Naive B cell (primary cell): ENCODE measurements around the gene BASP1. TPM values are rescaled to one million over a fixed set of nuclear protein-coding genes. Genes with fewer than 3 reads are reported as not detected.

ENCODE experiments used
- ATAC-seq, 2 donors: fragments of 150-1000 bp; cut with Tn5 transposase; 2 replicates each; pipeline ENCODE4 v1.10.0; 2021; ENCODE audit warnings: low read depth in 2 of 2, mild to moderate bottlenecking in 2 of 2, moderate library complexity in 2 of 2
- DNase-seq: peaks from one replicate; pipeline ENCODE4 v3.0.0; 2022
- H3K27ac Mint-ChIP-seq, 6 donors: one replicate each; pipeline ENCODE4 v1.8.0; 2020 to 2022; ENCODE audit warnings: mild to moderate bottlenecking in 6 of 6, mixed read lengths in 6 of 6, moderate library complexity in 5 of 6, inconsistent platforms in 2 of 6
- H3K27me3 Mint-ChIP-seq, 3 donors: one replicate each; pipeline ENCODE4 v1.8.0; 2021 to 2022; ENCODE audit warnings: mixed read lengths in 3 of 3, mild to moderate bottlenecking in 1 of 3
- H3K36me3 Mint-ChIP-seq, 2 donors: one replicate each; pipeline ENCODE4 v1.8.0; 2020 to 2022; ENCODE audit warnings: mixed read lengths in 2 of 2, inconsistent platforms in 1 of 2, mild to moderate bottlenecking in 1 of 2
- H3K4me1 Mint-ChIP-seq, 3 donors: one replicate each; pipeline ENCODE4 v1.8.0; 2020 to 2022; ENCODE audit warnings: mixed read lengths in 3 of 3, inconsistent platforms in 1 of 3, mild to moderate bottlenecking in 1 of 3, moderate library complexity in 1 of 3
- H3K4me3 Mint-ChIP-seq, 8 donors: one replicate each; pipeline ENCODE4 v1.8.0; 2020 to 2022; ENCODE audit warnings: mild to moderate bottlenecking in 8 of 8, mixed read lengths in 8 of 8, moderate library complexity in 8 of 8, inconsistent platforms in 2 of 8
- H3K9me3 Mint-ChIP-seq, 7 donors: one replicate each; pipeline ENCODE4 v1.8.0; 2020 to 2022; ENCODE audit warnings: mixed read lengths in 7 of 7, mild to moderate bottlenecking in 5 of 7, inconsistent platforms in 2 of 7, moderate library complexity in 1 of 7
- polyA plus RNA-seq, 6 donors: library from polyadenylated mRNA; unstranded; fragments of 300-500 nt; fragmentation: Illumina TruSeq; gene quantifications; one replicate each; pipeline ENCODE4 v1.2.3, GENCODE V29; 2021; ENCODE audit warnings: low read depth in 6 of 6

BASP1 gene
- polyA plus RNA-seq, 6 donors from 2014 or later, result 64.4 to 149 (median 82.2) TPM

DNA sequence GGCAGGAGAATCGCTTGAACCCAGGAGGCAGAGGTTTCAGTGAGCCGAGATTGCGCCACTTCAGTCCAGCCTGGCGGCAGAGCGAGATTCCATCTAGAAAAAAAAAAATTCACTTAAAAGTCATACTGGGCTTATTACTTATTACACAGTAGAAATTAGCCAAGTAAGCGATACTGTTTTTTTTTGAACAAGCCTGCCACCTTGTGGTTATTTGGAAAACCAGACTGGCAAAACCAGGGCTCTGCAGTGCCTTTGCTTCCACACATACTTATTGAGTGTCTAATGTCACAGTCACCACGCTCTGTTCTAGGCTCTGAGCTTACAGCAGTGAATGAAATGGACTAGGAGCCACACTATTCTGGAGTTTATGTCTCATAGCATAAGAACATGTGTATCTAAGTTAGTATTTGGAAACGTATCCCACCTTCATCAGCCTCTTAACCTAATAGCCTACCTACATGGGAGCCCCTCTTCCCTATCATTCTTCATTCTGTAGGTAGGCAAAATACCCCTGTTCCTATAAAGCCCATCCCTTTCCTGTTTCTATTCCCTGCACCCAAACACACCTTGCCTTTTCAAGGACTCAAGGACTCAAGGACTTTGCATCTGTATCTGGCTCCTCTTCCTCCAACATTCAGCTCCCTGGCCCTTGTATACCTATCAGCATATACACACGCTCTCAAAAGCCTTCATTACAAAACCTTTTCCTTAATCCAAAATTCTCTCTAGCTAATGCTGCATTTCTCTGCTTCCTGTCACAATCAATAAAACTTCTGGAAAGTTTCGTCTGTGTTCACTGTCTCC lies 13.9 kb upstream of the BASP1 start:
- H3K9me3 Mint-ChIP-seq, result peaks cover 0 to 2% (median under 1%) of the 10 kb centered on the region in 7 donors
- H3K4me1 Mint-ChIP-seq, result no peaks in the 10 kb centered on the region
- peaks cover 6 to 14% (median 11%) of the 10 kb centered on the region in 3 donors for H3K27me3 Mint-ChIP-seq
- DNase-seq, result peak; percentile 38
- H3K27ac Mint-ChIP-seq, result peak overlapping the region in 1 of 6 donors; percentile 46
- H3K4me3 Mint-ChIP-seq, result no peak overlapping the region
- H3K36me3 Mint-ChIP-seq, result peaks cover 0 to 2% of the 10 kb centered on the region in 2 donors
- peak; percentile 34 to 70 for ATAC-seq

GRCh38 chr5:17204133-17204489 lies 13.3 kb upstream of the BASP1 start:
- Mint-ChIP-seq H3K36me3 (no peaks in the 10 kb centered on the region), H3K4me3 (no peak overlapping the region), H3K27me3 (peaks cover 9 to 11% (median 10%) of the 10 kb centered on the region in 3 donors), H3K9me3 (no peaks in the 10 kb centered on the region), H3K27ac (peak overlapping the region in 1 of 6 donors; percentile 5), H3K4me1 (no peaks in the 10 kb centered on the region)
- ATAC-seq (no peak), DNase-seq (no peak)

- no peak overlapping the region for H3K27ac Mint-ChIP-seq
- no peaks in the 10 kb centered on the region for H3K9me3 Mint-ChIP-seq
- no peak for ATAC-seq
- no peak for DNase-seq
- H3K4me1 Mint-ChIP-seq, result no peaks in the 10 kb centered on the region
- H3K27me3 Mint-ChIP-seq, result peaks cover 9 to 11% (median 11%) of the 10 kb centered on the region in 3 donors
- H3K4me3 Mint-ChIP-seq, result no peak overlapping the region
- no peaks in the 10 kb centered on the region for H3K36me3 Mint-ChIP-seq
These were observed 11.4 kb upstream of the BASP1 start for GRCh38 chr5:17206021-17206420.

DNA sequence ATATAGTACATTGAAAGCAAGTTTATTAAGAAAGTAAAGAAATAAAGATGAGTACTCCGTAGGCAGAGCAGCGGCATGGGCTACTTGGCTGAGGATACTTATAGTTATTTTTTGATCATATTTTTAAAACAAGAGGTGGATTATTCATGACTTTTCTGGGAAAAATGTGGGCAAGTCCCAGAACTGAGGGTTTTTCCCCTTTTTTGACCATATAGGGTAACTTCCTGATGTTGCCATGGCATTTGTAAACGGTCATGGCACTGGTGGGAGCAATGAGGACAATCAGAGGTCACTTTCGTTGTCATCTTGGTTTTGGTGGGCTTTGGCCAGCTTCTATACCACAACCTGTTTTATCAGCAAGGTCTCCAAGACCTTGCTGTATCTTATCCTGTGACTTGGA lies 5.2 kb upstream of the BASP1 start:
- H3K4me1 Mint-ChIP-seq, result peaks cover 11 to 25% (median 13%) of the 10 kb centered on the region in 3 donors
- peaks cover 0 to 7% of the 10 kb centered on the region in 2 donors for H3K36me3 Mint-ChIP-seq
- ATAC-seq (no peak), DNase-seq (no peak)
- no peak overlapping the region for H3K4me3 Mint-ChIP-seq
- no peaks in the 10 kb centered on the region for H3K9me3 Mint-ChIP-seq
- peaks cover 0 to 4% (median 0%) of the 10 kb centered on the region in 3 donors for H3K27me3 Mint-ChIP-seq
- H3K27ac Mint-ChIP-seq, result no peak overlapping the region

DNA sequence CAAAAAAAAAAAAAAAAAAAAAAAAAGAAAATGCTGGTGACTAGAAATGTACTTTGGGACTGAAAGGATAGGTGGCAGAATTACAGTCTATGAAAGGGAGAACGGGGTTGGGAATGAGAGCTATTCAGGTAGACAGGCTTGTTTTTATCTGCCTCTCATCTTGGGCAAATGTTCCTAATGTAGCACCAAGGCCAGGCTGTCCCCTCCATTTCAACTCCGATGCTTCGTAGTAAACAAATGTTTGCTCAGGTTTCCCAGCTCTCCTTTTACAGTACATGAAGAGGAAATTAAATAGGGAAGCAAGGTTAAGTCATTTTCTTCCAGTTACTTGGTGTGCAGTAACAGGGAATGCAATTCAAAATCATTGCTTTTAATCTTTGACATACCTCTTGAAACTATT lies 4.4 kb upstream of the BASP1 start:
- peaks cover 0 to 7% of the 10 kb centered on the region in 2 donors for H3K36me3 Mint-ChIP-seq
- no peak overlapping the region for H3K4me3 Mint-ChIP-seq
- peaks cover 11 to 25% (median 13%) of the 10 kb centered on the region in 3 donors for H3K4me1 Mint-ChIP-seq
- no peak overlapping the region for H3K27ac Mint-ChIP-seq
- H3K9me3 Mint-ChIP-seq, result no peaks in the 10 kb centered on the region
- ATAC-seq (no peak), DNase-seq (no peak)
- peaks cover 0 to 4% (median 0%) of the 10 kb centered on the region in 3 donors for H3K27me3 Mint-ChIP-seq

GRCh38 chr5:17213938-17214337 lies 3.5 kb upstream of the BASP1 start:
- Mint-ChIP-seq H3K27ac (no peak overlapping the region), H3K27me3 (peaks cover 0 to 2% (median 0%) of the 10 kb centered on the region in 3 donors), H3K36me3 (peaks cover 0 to 7% of the 10 kb centered on the region in 2 donors), H3K9me3 (no peaks in the 10 kb centered on the region), H3K4me3 (peak overlapping the region in 2 of 8 donors; percentile 9 to 16), H3K4me1 (peaks cover 15 to 29% (median 17%) of the 10 kb centered on the region in 3 donors)
- no peak for DNase-seq
- no peak for ATAC-seq

- Mint-ChIP-seq H3K4me3 (peak overlapping the region in 2 of 8 donors; percentile 30 to 72), H3K27ac (no peak overlapping the region), H3K36me3 (peaks cover 0 to 7% of the 10 kb centered on the region in 2 donors), H3K9me3 (no peaks in the 10 kb centered on the region), H3K4me1 (peaks cover 24 to 39% (median 27%) of the 10 kb centered on the region in 3 donors), H3K27me3 (no peaks in the 10 kb centered on the region)
- ATAC-seq (no peak), DNase-seq (no peak)
These were observed 2.5 kb upstream of the BASP1 start for GRCh38 chr5:17214893-17215292.

- peaks cover 28 to 43% (median 32%) of the 10 kb centered on the region in 3 donors for H3K4me1 Mint-ChIP-seq
- no peak for ATAC-seq
- H3K27ac Mint-ChIP-seq, result peak overlapping the region in 1 of 6 donors; percentile 54
- DNase-seq, result no peak
- no peaks in the 10 kb centered on the region for H3K9me3 Mint-ChIP-seq
- H3K4me3 Mint-ChIP-seq, result peak overlapping the region in 2 of 8 donors; percentile 30 to 72
- peaks cover 0 to 7% of the 10 kb centered on the region in 2 donors for H3K36me3 Mint-ChIP-seq
- H3K27me3 Mint-ChIP-seq, result no peaks in the 10 kb centered on the region
These were observed 2.1 kb upstream of the BASP1 start for GRCh38 chr5:17215361-17215760.

- DNase-seq, result peak; percentile 81
- Mint-ChIP-seq H3K9me3 (no peaks in the 10 kb centered on the region), H3K27me3 (no peaks in the 10 kb centered on the region), H3K36me3 (peaks cover 0 to 7% of the 10 kb centered on the region in 2 donors), H3K27ac (peak overlapping the region; percentile 86 to 98 (median 96)), H3K4me1 (peaks cover 30 to 52% (median 36%) of the 10 kb centered on the region in 3 donors), H3K4me3 (peak overlapping the region; percentile 85 to 99 (median 89))
- ATAC-seq, result peak; percentile 55 to 56
These were observed 1.1 kb upstream of the BASP1 start for GRCh38 chr5:17216176-17216973.

DNA sequence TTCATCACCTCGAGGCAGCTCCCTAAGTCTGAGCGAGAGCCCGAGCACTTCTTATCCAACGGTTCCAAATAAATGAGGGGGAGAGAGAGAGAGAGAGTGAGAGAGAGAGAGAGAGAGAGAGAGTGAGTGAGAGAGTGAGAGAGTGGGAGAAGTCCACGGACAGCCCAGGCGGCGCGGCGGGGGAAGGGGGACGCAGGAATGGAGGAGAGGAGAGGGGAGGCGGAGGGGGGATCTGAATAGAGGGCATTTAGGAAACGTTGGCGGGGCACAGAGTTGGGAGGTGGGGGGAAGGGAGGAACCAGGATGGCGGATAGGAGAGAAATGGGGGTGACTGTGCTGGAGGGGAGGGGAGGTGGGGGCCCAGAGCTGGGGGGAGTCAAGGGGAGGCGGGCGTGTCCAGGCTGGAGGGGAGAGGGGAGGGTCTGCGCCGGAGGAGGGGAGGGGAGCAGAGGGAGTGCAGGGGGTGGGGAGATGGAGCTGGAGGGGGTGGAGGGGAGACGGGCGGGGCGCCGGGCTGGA lies 398 bp upstream of the BASP1 start:
- peak overlapping the region; percentile 3 to 98 (median 92) for H3K27ac Mint-ChIP-seq
- peaks cover 0 to 7% of the 10 kb centered on the region in 2 donors for H3K36me3 Mint-ChIP-seq
- H3K9me3 Mint-ChIP-seq, result no peaks in the 10 kb centered on the region
- ATAC-seq (peak; percentile 1), DNase-seq (no peak)
- peaks cover 34 to 58% (median 42%) of the 10 kb centered on the region in 3 donors for H3K4me1 Mint-ChIP-seq
- H3K27me3 Mint-ChIP-seq, result no peaks in the 10 kb centered on the region
- H3K4me3 Mint-ChIP-seq, result peak overlapping the region; percentile 85 to 99 (median 92)

DNA sequence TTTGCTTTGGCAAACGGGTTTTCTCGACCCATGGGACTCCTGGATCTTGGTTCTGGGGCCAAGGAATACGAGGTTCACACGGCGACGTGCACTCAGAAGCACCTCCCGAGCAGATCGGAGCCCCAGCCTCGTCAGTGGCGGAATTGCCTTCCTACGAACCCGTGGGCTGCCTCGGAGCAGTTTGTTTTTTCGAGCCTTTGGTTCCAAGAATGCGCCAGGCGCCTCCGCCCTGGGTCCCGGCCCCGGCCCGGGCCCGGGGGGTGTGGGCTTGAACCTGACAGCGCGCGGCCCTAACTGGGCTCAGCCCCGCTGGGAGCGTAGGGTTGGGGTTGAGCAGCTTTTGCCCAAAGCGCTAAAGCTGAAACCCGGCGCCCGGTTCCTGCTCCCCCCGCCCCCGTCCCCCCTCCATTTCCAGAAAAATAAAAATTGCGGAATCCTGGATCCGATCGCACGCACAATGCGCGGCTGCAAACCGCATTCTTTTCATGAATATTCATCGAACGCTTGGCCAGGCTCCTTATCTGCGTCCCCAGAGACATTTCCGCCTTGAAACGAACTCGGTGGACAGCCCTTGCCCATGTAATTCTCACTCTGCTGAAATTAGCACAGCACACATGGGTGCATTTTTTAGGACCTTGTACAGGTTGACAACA lies 1.0 kb downstream of the BASP1 start:
- DNase-seq, result no peak
- H3K36me3 Mint-ChIP-seq, result peaks cover 0 to 7% of the 10 kb centered on the region in 2 donors
- peak overlapping the region; percentile 85 to 99 (median 95) for H3K4me3 Mint-ChIP-seq

GRCh38 chr5:17219006-17219422 lies 1.6 kb downstream of the BASP1 start:
- H3K9me3 Mint-ChIP-seq, result no peaks in the 10 kb centered on the region
- H3K4me3 Mint-ChIP-seq, result peak overlapping the region; percentile 85 to 99 (median 95)
- H3K36me3 Mint-ChIP-seq, result peaks cover 0 to 7% of the 10 kb centered on the region in 2 donors
- H3K27me3 Mint-ChIP-seq, result no peaks in the 10 kb centered on the region
- ATAC-seq, result no peak
- peaks cover 52 to 75% (median 62%) of the 10 kb centered on the region in 3 donors for H3K4me1 Mint-ChIP-seq
- H3K27ac Mint-ChIP-seq, result peak overlapping the region; percentile 61 to 97 (median 80)
- no peak for DNase-seq

More for the DNA sequence above, 1.0 kb downstream of the BASP1 start:
- Mint-ChIP-seq H3K27ac (peak overlapping the region; percentile 61 to 97 (median 80)), H3K9me3 (no peaks in the 10 kb centered on the region), H3K4me1 (peaks cover 47 to 73% (median 57%) of the 10 kb centered on the region in 3 donors), H3K27me3 (no peaks in the 10 kb centered on the region)
- peak; percentile 4 to 8 for ATAC-seq

- no peak for DNase-seq
- peak overlapping the region in 4 of 6 donors; percentile 31 to 97 (median 78) for H3K27ac Mint-ChIP-seq
- no peaks in the 10 kb centered on the region for H3K27me3 Mint-ChIP-seq
- H3K4me3 Mint-ChIP-seq, result peak overlapping the region; percentile 85 to 99 (median 95)
- H3K36me3 Mint-ChIP-seq, result peaks cover 0 to 7% of the 10 kb centered on the region in 2 donors
- no peaks in the 10 kb centered on the region for H3K9me3 Mint-ChIP-seq
- peaks cover 57 to 77% (median 67%) of the 10 kb centered on the region in 3 donors for H3K4me1 Mint-ChIP-seq
- ATAC-seq, result no peak
These were observed 2.0 kb downstream of the BASP1 start for GRCh38 chr5:17219469-17219868.
